HG03342 (cell line): ENCODE results near the gene DRC7.

Experiments used
- ATAC-seq: cut with Tn5 transposase; IDR thresholded peaks from one replicate; pipeline ENCODE4 v1.9.1; 2021; ENCODE audit warnings: mild to moderate bottlenecking, moderate library complexity; ENCODE audit not compliant: unreplicated experiment

The DRC7 gene

DNA sequence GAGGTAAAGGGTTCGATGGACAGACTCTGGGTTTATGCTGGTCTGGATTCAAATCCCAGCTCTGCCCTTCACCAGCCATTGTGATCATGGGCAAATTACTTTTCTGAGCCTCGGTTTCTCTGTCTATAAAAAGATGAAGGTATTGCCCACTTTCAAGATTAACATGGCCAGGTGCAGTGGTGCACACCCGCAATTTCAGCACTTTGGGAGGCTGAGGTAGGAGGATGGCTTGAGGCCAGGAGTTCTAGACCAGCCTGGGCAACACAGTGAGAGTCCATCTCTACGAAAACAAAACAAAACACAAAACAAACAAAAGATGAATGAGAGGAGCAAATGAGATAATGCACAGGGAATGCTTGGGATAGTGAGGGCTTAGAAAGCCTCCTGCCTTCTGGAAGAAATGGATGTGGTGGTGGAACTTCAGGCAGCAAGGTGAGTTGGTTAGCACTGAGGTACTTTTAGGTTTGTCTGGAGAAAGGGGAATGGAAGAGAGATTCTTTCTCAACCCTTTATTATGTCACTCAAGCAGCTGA, 18.0 kb upstream of the DRC7 start:
- ATAC-seq, result no peak

DNA sequence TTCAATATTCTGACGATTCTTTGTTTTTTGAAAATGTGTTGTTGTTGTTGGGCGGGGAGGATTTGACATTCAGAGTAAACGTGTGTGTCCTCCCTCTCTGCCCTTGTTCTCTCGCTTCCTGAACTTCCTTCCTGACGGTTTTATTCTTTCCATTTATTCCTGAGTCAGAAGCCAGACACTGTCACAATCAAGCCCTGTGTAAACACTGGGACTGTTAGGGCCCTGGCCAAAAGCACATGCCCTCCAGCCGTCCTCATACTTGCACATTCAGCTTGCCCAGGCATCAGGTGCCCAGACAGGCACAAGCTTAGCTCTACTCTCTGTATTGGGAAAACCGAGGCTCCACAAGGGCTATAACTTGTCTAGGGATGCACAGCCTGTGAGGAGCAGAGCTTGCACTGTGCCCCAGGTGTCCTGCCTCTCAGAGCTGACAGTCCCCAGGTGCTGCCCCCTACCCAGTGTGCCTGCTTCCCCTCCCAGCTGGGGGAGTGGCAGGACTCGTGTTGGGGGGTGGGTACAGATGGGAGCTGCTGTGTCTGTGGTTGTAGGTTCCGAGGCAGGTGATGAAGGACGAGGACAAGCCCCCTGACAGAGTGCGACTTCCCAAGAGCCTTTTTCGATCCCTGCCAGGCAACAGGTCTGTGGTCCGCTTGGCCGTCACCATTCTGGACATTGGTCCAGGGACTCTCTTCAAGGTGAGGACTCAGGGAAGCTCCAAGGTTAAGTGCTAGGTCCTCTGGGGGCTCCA, 16.8 kb upstream of the DRC7 start:
- ATAC-seq, result no peak

DNA sequence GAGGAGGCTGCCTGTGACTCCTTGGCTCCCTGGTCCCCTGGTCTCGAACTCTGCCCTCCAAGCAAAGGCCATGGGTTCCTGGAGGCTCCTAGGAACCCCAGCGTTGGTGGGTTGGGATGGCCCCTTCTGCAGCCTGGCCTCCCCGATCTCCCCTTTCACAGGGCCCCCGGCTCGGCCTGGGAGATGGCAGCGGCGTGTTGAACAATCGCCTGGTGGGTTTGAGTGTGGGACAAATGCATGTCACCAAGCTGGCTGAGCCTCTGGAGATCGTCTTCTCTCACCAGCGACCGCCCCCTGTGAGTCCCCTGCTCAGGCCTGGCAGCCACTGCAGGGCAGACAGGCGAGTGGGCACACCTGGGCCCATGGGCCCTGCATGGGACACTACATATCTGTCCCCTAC, 15.6 kb upstream of the DRC7 start:
- ATAC-seq, result no peak

DNA sequence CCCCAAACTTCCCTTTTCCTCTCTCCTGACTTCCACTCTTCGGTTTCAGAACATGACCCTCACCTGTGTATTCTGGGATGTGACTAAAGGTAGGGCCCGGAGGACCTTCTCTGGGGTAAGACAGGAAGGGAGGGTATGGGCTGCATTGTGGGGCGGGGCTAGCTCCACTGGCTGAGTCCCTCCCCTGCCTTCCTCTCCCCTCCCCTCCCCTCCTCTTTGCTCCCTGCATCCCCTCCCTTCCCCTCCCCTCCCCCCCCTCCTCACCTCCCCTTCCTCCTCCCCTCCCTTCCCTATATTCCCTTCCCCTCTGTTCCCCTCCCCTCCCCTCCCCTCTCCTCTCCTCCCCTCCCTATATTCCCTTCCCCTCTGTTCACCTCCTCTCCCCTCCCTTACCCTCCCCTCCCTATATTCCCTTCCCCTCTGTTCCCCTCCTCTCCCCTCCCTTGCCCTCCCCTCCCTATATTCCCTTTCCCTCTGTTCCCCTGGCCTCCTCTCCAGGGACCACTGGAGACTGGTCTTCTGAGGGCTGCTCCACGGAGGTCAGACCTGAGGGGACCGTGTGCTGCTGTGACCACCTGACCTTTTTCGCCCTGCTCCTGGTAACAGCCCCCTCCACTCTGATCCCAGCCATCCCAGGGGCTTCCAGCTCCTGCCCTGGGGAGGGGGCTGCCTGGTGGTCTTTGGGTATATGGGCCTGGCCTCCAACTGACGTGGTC, 14.7 kb upstream of the DRC7 start:
- no peak for ATAC-seq

DNA sequence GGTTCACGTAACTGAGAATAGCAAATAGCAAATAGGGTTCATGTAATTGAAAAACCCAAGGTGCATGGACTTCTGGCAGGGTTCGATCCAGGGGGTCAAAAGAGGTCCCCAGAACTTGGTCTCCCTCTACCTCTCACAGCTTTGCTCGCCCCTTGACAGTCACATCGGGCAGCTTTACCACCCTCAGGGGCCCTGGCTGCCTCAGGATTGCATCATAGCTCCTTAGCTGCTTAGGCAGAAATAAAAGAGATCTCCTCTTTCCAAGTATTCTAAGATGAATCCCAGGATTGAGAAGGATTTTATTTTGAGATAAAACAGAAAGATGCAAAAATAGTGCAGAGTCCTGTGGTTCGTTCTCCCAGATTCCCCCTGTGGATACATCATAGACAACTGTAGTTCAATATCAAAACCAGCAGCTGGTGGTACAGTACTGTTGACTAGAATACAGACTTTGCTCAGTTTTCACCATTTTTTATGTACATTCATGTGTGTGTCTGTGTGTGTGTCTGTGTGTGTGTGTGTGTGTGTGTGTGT, 13.7 kb upstream of the DRC7 start:
- ATAC-seq, result no peak

DNA sequence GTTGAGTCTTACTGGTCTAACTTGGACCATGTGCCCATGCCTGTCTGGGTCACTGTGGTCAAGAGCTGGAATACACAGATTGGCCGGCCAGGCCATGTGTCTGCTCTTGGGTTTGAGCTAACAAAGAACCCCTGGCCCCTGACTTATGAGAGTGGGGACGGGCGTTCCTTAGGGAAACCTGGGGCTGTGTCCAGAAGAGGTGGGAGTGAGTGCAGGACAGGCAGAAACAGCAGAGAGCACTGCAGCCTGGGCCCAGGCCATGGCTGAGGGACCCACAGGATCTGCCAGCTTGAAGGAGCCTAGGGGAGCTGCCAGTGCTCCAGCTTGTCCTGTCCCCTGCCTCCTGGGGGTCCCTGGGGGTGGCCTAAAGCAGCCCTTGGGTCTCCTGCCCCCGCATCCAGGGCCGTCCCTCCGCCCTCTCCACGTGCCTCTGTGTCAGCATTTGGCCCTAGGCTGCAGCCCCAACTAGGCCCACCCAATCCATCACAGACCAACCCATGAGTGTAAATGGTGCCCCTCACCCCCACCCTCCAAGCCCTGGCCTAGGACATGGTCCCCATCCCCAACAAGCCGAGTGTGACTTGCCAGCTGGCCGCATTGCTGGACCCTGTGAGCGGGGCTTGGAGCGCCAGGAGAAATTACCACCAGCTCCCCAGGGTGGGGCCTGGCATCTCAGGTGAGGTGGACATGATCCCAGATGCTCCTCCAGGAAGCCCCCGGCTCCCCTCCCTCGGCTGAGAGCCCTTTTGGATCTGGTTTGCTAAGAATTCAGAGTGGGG, 12.5 kb upstream of the DRC7 start:
- ATAC-seq, result no peak

DNA sequence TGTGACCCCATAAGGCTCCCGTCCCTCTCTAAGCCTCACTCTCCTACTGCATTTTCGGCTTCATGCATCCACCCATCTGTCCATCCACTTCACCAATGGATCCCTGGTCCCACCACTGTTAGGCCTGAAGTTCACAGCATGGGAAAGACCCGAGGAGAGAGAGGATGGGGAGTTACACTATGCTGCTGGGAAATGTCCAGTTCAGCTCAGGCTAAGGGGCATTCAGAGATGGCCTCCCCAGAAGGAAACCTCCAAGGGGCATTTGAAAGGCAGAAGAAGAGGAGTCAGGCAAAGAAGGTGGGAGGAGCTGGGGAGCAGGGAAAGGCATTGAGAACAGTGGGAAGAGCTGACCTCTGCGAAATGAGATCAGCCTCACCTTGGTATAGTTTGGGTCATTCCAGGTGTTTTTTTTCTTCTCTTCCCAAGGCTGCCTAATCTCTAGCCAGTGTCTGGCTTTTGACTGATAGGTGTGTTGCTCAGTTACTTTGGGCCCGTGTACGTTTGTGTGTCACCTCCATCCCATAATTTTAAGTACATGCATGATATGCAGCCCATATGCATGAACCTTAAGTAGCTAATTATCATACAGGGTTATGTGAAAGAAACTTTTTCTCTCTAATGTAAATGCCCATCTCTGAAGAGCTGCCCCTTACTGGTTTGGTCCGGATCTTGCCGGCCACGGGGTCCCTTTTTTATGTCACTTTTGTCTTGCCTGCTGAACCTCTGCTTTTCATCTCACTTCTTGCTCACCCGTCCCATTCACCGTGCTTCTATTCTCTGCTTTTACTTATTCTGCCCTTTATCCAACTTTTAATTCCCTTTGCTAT, 11.6 kb upstream of the DRC7 start:
- ATAC-seq, result no peak

DNA sequence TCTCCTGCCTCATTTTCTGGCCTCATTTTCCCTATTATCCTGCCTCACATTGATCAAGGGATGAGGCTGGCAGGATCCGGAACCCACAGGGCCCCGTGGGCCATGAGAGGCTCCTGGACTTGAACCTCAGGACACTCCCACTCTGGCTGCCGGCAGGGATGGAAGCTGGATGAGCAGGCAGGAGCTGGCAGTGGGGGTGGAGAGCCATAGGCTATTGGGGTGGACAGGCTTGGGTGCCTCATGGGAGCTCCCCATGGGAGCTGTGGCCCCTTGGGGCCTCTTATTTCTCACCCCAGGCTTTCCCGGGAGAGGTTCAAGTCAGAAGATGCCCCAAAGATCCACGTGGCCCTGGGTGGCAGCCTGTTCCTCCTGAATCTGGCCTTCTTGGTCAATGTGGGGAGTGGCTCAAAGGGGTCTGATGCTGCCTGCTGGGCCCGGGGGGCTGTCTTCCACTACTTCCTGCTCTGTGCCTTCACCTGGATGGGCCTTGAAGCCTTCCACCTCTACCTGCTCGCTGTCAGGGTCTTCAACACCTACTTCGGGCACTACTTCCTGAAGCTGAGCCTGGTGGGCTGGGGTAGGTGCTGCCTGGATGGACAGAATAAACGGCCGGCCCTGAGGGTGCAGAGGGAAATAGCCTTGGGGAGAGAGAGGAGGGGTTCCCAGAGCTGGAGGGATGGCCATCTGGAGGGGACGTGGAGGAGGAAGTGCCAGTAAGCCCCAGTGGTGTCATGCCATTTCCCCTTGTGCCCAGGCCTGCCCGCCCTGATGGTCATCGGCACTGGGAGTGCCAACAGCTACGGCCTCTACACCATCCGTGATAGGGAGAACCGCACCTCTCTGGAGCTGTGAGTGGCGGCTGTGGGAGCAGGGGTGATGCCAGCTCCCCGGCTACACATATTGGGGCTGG, 10.7 kb upstream of the DRC7 start:
- no peak for ATAC-seq

DNA sequence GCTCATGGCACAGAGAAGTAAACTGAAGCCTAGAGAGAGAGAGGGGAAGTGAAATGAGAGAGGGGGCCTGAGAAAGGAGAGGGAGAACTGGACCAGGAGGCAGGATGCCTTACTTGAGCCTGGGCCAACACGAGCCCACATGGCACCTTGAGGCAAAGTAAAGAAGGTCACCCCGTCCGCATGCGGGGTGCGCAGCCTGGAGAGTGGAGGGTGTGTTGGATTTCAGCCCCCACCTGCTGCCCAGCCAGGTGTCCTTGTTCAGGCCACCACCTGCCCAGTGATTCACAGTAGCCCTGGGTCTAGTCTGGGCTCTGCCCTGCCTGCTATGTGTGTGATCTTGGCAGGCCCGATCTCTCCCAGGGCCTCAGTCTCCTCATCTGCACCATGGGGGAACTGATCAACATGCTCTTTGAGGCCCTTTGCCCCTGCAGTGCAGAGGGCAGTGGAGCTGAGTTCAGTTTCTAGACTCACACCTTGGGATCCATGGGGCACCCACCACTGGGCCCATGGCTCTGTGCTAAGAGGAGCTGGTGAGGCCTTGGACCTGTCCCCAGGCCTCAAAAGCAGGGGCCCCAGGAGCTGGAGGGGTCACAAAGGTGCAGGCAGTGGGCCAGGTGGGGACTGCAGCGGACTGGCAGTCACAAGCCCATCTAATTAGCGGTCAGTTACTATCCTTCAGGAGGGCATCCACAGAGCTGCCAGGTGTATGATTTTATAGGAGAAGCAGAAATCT, 9.8 kb upstream of the DRC7 start:
- no peak for ATAC-seq

DNA sequence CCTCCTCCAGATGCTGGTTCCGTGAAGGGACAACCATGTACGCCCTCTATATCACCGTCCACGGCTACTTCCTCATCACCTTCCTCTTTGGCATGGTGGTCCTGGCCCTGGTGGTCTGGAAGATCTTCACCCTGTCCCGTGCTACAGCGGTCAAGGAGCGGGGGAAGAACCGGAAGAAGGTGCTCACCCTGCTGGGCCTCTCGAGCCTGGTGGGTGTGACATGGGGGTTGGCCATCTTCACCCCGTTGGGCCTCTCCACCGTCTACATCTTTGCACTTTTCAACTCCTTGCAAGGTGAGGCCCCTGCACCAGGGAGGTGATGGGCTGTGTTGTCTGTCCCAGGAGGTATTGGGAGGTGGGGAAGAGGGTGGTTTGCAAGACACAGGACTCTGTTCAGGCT, 9.0 kb upstream of the DRC7 start:
- ATAC-seq, result no peak

DNA sequence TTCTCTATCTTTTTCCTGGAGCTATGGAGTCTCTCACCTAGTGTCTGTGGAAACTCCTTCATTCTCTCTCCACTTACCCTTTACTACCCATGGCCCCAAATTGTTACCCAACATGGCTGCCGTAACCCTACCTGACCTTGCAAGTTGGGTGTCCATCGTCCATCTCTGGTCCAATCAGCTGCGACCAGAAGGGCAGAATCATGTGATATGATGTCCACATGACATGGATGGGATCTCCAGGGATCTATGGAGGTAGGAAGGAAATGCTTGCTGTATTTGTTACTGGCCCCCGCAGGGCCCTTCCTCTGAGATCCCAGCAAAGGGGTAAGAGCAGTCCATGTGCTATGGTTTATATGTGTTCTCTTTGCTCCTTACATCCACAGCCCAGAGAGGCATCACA, 8.0 kb upstream of the DRC7 start:
- no peak for ATAC-seq

DNA sequence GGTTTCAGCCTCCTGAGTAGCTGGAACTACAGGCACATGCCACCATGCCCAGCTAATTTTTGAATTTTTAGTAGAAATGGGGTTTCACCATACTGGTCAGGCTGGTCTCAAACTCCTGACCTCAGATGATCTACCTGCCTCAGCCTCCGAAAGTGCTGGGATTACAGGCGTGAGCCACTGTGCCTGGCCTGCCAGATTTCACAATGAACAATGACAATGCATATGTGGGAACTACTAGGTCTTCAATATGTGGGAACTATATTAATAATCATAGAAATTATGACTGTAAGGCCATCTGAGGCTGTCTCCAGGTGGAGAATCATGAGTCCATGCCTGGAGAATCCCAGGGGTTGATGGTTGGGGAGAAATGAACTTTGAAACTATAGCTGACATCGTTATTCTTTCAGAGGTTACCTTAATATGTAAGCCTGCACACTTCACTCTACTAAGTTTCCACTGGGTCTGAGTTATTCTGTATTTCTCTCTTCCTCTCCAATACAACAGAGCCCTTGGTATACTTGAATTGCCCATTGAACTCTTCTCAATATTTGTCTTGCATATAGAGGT, 7.2 kb upstream of the DRC7 start:
- no peak for ATAC-seq

DNA sequence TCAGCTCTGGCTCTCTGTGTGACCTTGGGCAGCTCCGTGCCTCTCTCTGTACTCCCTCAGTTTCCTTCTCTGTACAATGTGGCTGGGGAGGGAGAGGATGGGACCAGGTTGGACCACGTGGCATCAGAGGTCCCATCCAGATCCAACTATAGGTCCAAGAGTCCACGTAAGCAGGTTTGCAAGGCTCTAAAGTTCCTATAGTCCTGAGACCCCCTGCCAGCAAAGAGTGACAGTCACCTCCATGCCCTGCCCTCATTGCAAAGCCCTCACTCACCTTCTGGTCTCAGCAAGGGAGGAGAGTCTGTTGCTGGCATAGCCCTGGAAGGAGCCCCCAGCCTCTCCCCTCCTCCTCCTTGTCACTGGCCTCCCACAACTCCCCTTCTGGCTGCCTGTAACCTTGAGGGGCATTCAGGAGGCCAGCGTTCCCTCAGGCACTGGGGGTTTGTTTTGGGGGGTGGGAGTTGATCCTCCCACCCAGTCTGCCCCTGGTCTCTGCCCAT, 6.1 kb upstream of the DRC7 start:
- ATAC-seq, result no peak

DNA sequence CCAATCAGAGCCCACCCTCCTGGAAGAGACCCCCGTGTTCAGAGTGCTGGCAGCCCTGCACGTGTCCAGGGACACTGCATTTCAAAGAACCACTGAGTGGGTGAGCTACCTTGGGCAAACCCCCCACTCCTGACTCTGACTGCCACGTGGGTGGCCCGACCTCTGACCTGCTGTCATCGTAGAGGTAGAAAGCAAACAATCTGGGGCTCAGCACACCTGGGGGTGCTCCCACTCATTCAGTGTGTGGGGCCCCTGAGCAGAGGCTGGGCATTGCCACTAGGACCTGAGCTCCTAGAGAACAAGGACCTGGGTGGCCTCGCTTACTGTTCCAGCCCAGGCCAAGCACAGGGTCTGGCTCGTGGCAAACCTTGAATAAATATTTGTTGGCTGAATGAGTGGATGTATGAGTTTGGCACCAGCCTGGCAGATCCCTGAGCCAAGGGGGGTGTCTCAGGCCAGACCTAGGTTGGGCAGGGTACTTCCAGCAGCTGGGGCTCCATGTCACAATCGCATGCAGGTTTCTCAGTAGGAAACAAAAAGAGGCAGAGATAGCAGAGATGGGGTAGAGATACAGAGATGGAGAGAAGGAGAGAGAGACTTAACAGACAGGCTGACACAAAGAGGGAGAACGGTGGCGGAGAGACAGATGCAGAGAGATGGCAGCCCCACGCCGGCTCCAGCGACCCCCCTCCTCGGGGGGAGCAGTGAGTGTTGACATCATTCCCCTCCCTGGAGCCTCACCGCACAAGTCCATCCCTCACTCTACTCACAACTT, 5.4 kb upstream of the DRC7 start:
- ATAC-seq, result no peak

DNA sequence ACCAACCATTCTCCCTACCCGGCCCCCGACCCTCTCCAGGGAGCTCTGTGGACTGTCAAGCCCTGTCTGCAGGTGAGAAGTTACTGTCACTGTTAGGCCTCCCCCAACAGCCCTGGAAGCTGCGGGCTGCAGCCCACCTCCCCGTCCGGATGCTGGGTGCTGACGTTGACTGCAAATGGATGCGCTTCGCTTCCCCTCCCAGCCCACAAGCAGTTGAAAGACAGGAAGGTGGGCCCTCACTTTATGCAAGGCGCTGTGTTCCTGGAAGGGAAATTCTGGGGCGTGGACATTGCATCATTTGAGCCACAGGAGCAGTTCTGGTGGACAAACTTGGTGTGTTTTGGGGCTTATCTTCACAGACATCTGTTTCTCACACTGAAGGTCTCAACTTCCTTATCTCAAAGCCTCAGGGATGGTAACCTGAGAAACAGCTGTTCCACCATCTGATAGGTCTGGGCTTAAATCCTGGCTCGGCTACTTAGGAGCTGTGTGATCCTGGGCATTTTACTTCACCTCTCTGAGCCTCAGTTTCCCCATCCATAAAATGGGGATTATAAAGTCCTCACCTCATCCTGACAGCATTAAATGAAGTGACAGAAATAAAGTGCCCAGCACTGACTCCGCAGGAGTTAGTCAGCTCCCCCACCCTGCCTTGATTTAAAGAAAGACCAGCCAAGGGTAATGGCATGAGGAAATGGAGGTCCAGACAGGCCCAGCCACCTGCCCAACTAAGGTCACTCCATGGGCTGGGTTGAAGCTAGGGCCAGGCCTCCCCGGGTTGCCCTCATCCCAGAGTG, 4.6 kb upstream of the DRC7 start:
- peak; percentile 66 for ATAC-seq

DNA sequence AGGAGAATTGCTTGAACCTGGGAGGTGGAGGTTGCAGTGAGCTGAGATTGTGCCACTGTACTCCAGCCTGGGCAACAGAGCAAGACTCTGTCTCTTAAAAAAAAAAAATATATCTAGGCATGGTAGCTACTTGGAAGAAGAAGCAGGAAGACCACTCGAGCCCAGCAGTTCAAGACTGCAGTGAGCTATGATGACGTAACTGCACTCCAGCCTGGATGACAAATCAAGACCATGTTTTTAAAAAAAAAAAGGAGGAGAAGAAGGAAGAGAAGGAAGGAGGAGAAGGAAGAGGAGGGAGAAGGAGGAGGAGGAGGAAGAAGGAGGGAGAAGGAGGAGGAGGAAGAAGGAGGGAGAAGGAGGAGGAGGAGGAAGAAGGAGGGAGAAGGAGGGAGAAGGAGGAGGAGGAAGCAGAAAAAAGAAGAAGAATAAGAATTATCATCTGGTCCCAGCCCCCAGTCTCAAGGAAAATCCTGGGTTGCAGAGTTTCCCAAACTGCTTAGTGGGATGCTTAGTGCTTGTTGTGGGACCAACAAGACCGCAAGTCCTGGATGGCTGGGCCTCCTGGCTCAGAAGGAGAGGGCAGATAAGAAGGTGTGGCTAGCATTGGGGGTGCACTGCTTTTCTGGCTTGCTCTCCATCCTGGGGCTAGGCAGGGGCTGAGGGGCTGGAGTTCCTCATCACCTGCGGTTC, 3.7 kb upstream of the DRC7 start:
- ATAC-seq, result no peak
